Duodenal mucosa (tissue), 2 donors: ENCODE data around the gene CMTR1.

Experiments used
- H3K27ac ChIP-seq: one replicate; pipeline ENCODE4 v1.7.0; 2013; ENCODE audit warnings: low read depth, low read length
- H3K27me3 ChIP-seq, 2 donors: one replicate each; pipeline ENCODE4 v1.7.0; 2013; ENCODE audit warnings: low read length in 2 of 2, control low read depth in 1 of 2; ENCODE audit not compliant: insufficient read depth in 2 of 2, control insufficient read depth in 1 of 2
- H3K36me3 ChIP-seq, 2 donors: one replicate each; pipeline ENCODE4 v1.7.0; 2013; ENCODE audit warnings: low read length in 2 of 2, control low read depth in 1 of 2; ENCODE audit not compliant: insufficient read depth in 2 of 2, control insufficient read depth in 1 of 2
- H3K4me1 ChIP-seq, 2 donors: one replicate each; pipeline ENCODE4 v1.7.0; 2013; ENCODE audit warnings: low read length in 2 of 2, control low read depth in 1 of 2; ENCODE audit not compliant: insufficient read depth in 2 of 2, control insufficient read depth in 1 of 2
- H3K4me3 ChIP-seq, 2 donors: one replicate each; pipeline ENCODE4 v1.7.0; 2013; ENCODE audit warnings: low read length in 2 of 2, low read depth in 1 of 2
- H3K9ac ChIP-seq, 2 donors: one replicate each; pipeline ENCODE4 v1.7.0; 2013; ENCODE audit warnings: low read length in 2 of 2, low read depth in 1 of 2
- H3K9me3 ChIP-seq, 2 donors: one replicate each; pipeline ENCODE4 v1.7.0; 2013; ENCODE audit warnings: low read length in 2 of 2, control low read depth in 1 of 2; ENCODE audit not compliant: control insufficient read depth in 1 of 2

CMTR1 gene

GRCh38 chr6:37512400-37513011, 79.5 kb downstream of the CMTR1 start:
- H3K27ac ChIP-seq = no peak overlapping the region
- H3K36me3 ChIP-seq = no peaks in the 10 kb centered on the region
- H3K4me1 ChIP-seq = peaks cover 26 to 31% of the 10 kb centered on the region in 2 donors
- H3K9ac ChIP-seq = no peak overlapping the region
- H3K27me3 ChIP-seq = peaks cover 8 to 13% of the 10 kb centered on the region in 2 donors
- no peak overlapping the region for H3K4me3 ChIP-seq
- no peaks in the 10 kb centered on the region for H3K9me3 ChIP-seq

GRCh38 chr6:37513155-37513554, 80.1 kb downstream of the CMTR1 start:
- Histone ChIP-seq H3K4me3 (no peak overlapping the region), H3K27ac (no peak overlapping the region), H3K27me3 (peaks cover 8 to 13% of the 10 kb centered on the region in 2 donors), H3K36me3 (no peaks in the 10 kb centered on the region), H3K4me1 (peaks cover 24 to 31% of the 10 kb centered on the region in 2 donors), H3K9me3 (no peaks in the 10 kb centered on the region), H3K9ac (no peak overlapping the region)

- H3K27ac ChIP-seq = no peak overlapping the region
- H3K9me3 ChIP-seq = no peaks in the 10 kb centered on the region
- no peak overlapping the region for H3K4me3 ChIP-seq
- H3K36me3 ChIP-seq = no peaks in the 10 kb centered on the region
- H3K27me3 ChIP-seq = peaks cover 8 to 13% of the 10 kb centered on the region in 2 donors
- H3K4me1 ChIP-seq = peaks cover 20 to 29% of the 10 kb centered on the region in 2 donors
- H3K9ac ChIP-seq = no peak overlapping the region
These were observed 80.6 kb downstream of the CMTR1 start for GRCh38 chr6:37513576-37513975.

GRCh38 chr6:37514321-37514771, 81.3 kb downstream of the CMTR1 start:
- peaks cover 20 to 29% of the 10 kb centered on the region in 2 donors for H3K4me1 ChIP-seq
- H3K9me3 ChIP-seq = no peaks in the 10 kb centered on the region
- H3K27me3 ChIP-seq = peaks cover 8 to 13% of the 10 kb centered on the region in 2 donors
- no peak overlapping the region for H3K4me3 ChIP-seq
- H3K9ac ChIP-seq = no peak overlapping the region
- H3K27ac ChIP-seq = no peak overlapping the region
- H3K36me3 ChIP-seq = no peaks in the 10 kb centered on the region

- no peak overlapping the region for H3K27ac ChIP-seq
- H3K4me1 ChIP-seq = peaks cover 20 to 29% of the 10 kb centered on the region in 2 donors
- H3K4me3 ChIP-seq = no peak overlapping the region
- no peak overlapping the region for H3K9ac ChIP-seq
- H3K9me3 ChIP-seq = no peaks in the 10 kb centered on the region
- H3K36me3 ChIP-seq = no peaks in the 10 kb centered on the region
- peaks cover 8 to 13% of the 10 kb centered on the region in 2 donors for H3K27me3 ChIP-seq
These were observed 81.8 kb downstream of the CMTR1 start for GRCh38 chr6:37514837-37515236.

- H3K27ac ChIP-seq = no peak overlapping the region
- H3K27me3 ChIP-seq = peaks cover 8 to 13% of the 10 kb centered on the region in 2 donors
- no peaks in the 10 kb centered on the region for H3K9me3 ChIP-seq
- H3K4me1 ChIP-seq = peaks cover 20 to 29% of the 10 kb centered on the region in 2 donors
- H3K36me3 ChIP-seq = no peaks in the 10 kb centered on the region
- H3K4me3 ChIP-seq = peak overlapping the region in 1 of 2 donors; percentile 48
- H3K9ac ChIP-seq = peak overlapping the region; percentile 26 to 63
These were observed 82.7 kb downstream of the CMTR1 start for GRCh38 chr6:37515712-37516075.

GRCh38 chr6:37516076-37516919, 83.3 kb downstream of the CMTR1 start:
- no peaks in the 10 kb centered on the region for H3K9me3 ChIP-seq
- no peaks in the 10 kb centered on the region for H3K36me3 ChIP-seq
- H3K4me1 ChIP-seq = peaks cover 20 to 29% of the 10 kb centered on the region in 2 donors
- peaks cover 8 to 13% of the 10 kb centered on the region in 2 donors for H3K27me3 ChIP-seq
- H3K9ac ChIP-seq = peak overlapping the region; percentile 26 to 63
- H3K27ac ChIP-seq = no peak overlapping the region
- H3K4me3 ChIP-seq = peak overlapping the region; percentile 23 to 48

GRCh38 chr6:37516920-37517405, 83.9 kb downstream of the CMTR1 start:
- Histone ChIP-seq H3K27ac (no peak overlapping the region), H3K4me1 (peaks cover 20 to 29% of the 10 kb centered on the region in 2 donors), H3K9me3 (no peaks in the 10 kb centered on the region), H3K36me3 (no peaks in the 10 kb centered on the region), H3K4me3 (peak overlapping the region; percentile 5 to 23), H3K9ac (peak overlapping the region; percentile 2 to 10), H3K27me3 (peaks cover 6 to 11% of the 10 kb centered on the region in 2 donors)

- Histone ChIP-seq H3K27me3 (peaks cover 8% of the 10 kb centered on the region in 2 donors), H3K4me3 (peak overlapping the region in 1 of 2 donors; percentile 5), H3K9ac (peak overlapping the region in 1 of 2 donors; percentile 10), H3K27ac (no peak overlapping the region), H3K4me1 (peaks cover 20 to 29% of the 10 kb centered on the region in 2 donors), H3K36me3 (no peaks in the 10 kb centered on the region), H3K9me3 (no peaks in the 10 kb centered on the region)
These were observed 84.4 kb downstream of the CMTR1 start for GRCh38 chr6:37517411-37517812.

GRCh38 chr6:37518116-37518515, 85.1 kb downstream of the CMTR1 start:
- Histone ChIP-seq H3K4me1 (peaks cover 20 to 29% of the 10 kb centered on the region in 2 donors), H3K9ac (no peak overlapping the region), H3K36me3 (no peaks in the 10 kb centered on the region), H3K4me3 (no peak overlapping the region), H3K9me3 (no peaks in the 10 kb centered on the region), H3K27ac (no peak overlapping the region), H3K27me3 (peaks cover 4 to 9% of the 10 kb centered on the region in 2 donors)
